Heart left ventricle (tissue), 13 donors: ENCODE data around the gene MEF2A.

Source experiments
- CTCF ChIP-seq, 12 donors: fragments of 200-600 bp; sonication (generic) in 4 of 12; IDR thresholded peaks; one replicate each; pipeline versions ENCODE4 v1.5.0 to v1.8.0; 2018 to 2022; ENCODE audit warnings: antibody characterized with exemption in 12 of 12, mild to moderate bottlenecking in 5 of 12
- POLR2A ChIP-seq, 2 donors: fragments of 450-650 bp; IDR thresholded peaks; one replicate each; pipeline ENCODE4 v1.6.1; 2017; ENCODE audit warnings: antibody characterized with exemption in 2 of 2, mild to moderate bottlenecking in 2 of 2, moderate library complexity in 2 of 2
- donor health status: ischemic (EF 13 %, LVEDD 7.1; RV severe dilation, severe dysfunction).
- donor health status: DM: no; HTN: yes; CAD: no.
- donor health status: DM: no; HTN: no; CAD: no.
- donor health status: ischemic (EF 25% LVEDD 6.9; RV normal size, moderate dysfunction).
- donor health status: ischemic (EF 25% LVEDD 5.7; RV mildly dilated, moderate dysfunction).
- donor health status: ischemic (EF 35%, LVEDD 5.7; RV mildly dilated, moderate dysfunction).
- donor health status: nonischemic (EF 11% LVEDD 7.7; RV severe dilation, severe dysfunction).
- donor health status: DM: yes; HTN: yes; CAD: no.
- donor health status: PGD.
- donor health status: ischemic (EF 29% LVEDD 5.4; RV normal size, mild dysfunction).
- donor health status: nonischemic (EF 23%, LVEDD 6.1; RV moderate dilation, normal function).

- TF ChIP-seq POLR2A (IDR thresholded peaks at IDR 0.05) (no peak), CTCF (IDR thresholded peaks at IDR 0.05) (no peak)
Measured at GRCh38 chr15:99554880-99555488, 10.8 kb upstream of the MEF2A start.
